GM12878 (cell line): ENCODE data around the gene ROCK1. TPM values are rescaled to one million over a fixed set of nuclear protein-coding genes. Genes with fewer than 3 reads are reported as not detected.

Experiments used
- ASH2L ChIP-seq: fragments of 300-600, 200-600 bp; sonication (generic); IDR thresholded peaks from 2 replicates; pipeline ENCODE4 v1.6.1; 2017; ENCODE audit warnings: low read depth, mild to moderate bottlenecking, borderline replicate concordance
- BACH1 ChIP-seq: fragments of 450-650 bp; IDR thresholded peaks from 2 replicates; pipeline ENCODE4 v1.6.1; 2017; ENCODE audit warnings: mild to moderate bottlenecking, borderline replicate concordance
- BRCA1 ChIP-seq: IDR thresholded peaks from 2 replicates; pipeline ENCODE4 v1.6.1; 2011; ENCODE audit warnings: low read depth, low read length, improper control_type of control experiment
- GABPA ChIP-seq: IDR thresholded peaks from 2 replicates; pipeline ENCODE4 v1.6.1; 2014; ENCODE audit warnings: antibody characterized with exemption, low read depth, mild to moderate bottlenecking, inconsistent platforms
- GATAD2B ChIP-seq: fragments of 450-650 bp; conservative IDR thresholded peaks from 2 replicates; pipeline ENCODE4 v1.6.1; 2017; ENCODE audit warnings: low read depth, mild to moderate bottlenecking, moderate library complexity
- IRF4 ChIP-seq: IDR thresholded peaks from 2 replicates; pipeline ENCODE4 v1.6.1; 2011; ENCODE audit warnings: low read depth, low read length
- KLF5 ChIP-seq: fragments of 450-650 bp; IDR thresholded peaks from 2 replicates; pipeline ENCODE4 v1.6.1; 2014; ENCODE audit warnings: mild to moderate bottlenecking; ENCODE audit not compliant: partially characterized antibody
- MTA2 ChIP-seq: fragments of 450-650 bp; IDR thresholded peaks from 2 replicates; pipeline ENCODE4 v1.6.1; 2016; ENCODE audit warnings: low read depth, mild to moderate bottlenecking, moderate library complexity
- POLR2A ChIP-seq: IDR thresholded peaks from 2 replicates; pipeline ENCODE4 v1.6.1; 2011; ENCODE audit warnings: low read depth, mild to moderate bottlenecking, low read length
- POLR2AphosphoS2 ChIP-seq: IDR thresholded peaks from 2 replicates; pipeline ENCODE4 v1.6.1; 2011; ENCODE audit warnings: low read depth, mild to moderate bottlenecking, low read length, improper control_type of control experiment, moderate library complexity
- POLR2AphosphoS5 ChIP-seq: IDR thresholded peaks from 2 replicates; pipeline ENCODE4 v1.6.1; 2011; ENCODE audit warnings: mild to moderate bottlenecking, low read length, inconsistent platforms
- RAD21 ChIP-seq: IDR thresholded peaks from 2 replicates; pipeline ENCODE4 v1.6.1; 2011; ENCODE audit warnings: mild to moderate bottlenecking, low read depth, low read length, moderate library complexity; ENCODE audit not compliant: insufficient read depth
- RELA ChIP-seq: fragments of 450-650 bp; IDR thresholded peaks from 2 replicates; pipeline ENCODE4 v1.8.0; 2014; ENCODE audit warnings: borderline replicate concordance; ENCODE audit not compliant: partially characterized antibody
- SMAD1 ChIP-seq: fragments of 450-650 bp; IDR thresholded peaks from 2 replicates; pipeline ENCODE4 v1.6.1; 2018; ENCODE audit warnings: mild to moderate bottlenecking, low read depth; ENCODE audit not compliant: partially characterized antibody
- SUZ12 ChIP-seq: fragments of 200-600 bp; sonication (generic); IDR thresholded peaks from one replicate; pipeline ENCODE4 v1.6.1; 2018; ENCODE audit warnings: antibody characterized with exemption, mild to moderate bottlenecking; ENCODE audit not compliant: unreplicated experiment
- TAF1 ChIP-seq: IDR thresholded peaks from 2 replicates; pipeline ENCODE4 v1.6.1; 2011; ENCODE audit warnings: mild to moderate bottlenecking, low read depth, low read length, borderline replicate concordance
- TBL1XR1 ChIP-seq: IDR thresholded peaks from 2 replicates; pipeline ENCODE4 v1.6.1; 2012; ENCODE audit warnings: low read depth, low read length, improper control_type of control experiment
- TCF12 ChIP-seq: IDR thresholded peaks from 2 replicates; pipeline ENCODE4 v1.6.1; 2011; ENCODE audit warnings: low read depth, mild to moderate bottlenecking, low read length
- ZBED1 ChIP-seq: IDR thresholded peaks from 2 replicates; pipeline ENCODE4 v1.6.1; 2016; ENCODE audit warnings: borderline replicate concordance
- ZSCAN29 ChIP-seq: fragments of 450-650 bp; IDR thresholded peaks from 2 replicates; pipeline ENCODE4 v1.6.1; 2017; ENCODE audit warnings: mild to moderate bottlenecking, moderate library complexity
- polyA plus RNA-seq, 11 experiments: library from polyadenylated mRNA; depleted of rRNA in 4 of 11; unstranded in 6 of 11; stranded (reverse) in 5 of 11; fragments of >200 nt; fragmentation: Nextera tagmentation in 4 of 11; fragmentation: Illumina TruSeq in 1 of 11; extraction: Ambion mirVana in 4 of 11; extraction: Trizol in 1 of 11; gene quantifications; 1 replicate in 1 of 11; 2 replicates in 10 of 11; pipeline versions ENCODE4 v1.2.1 to v1.2.3, GENCODE V29; 2011 to 2016; ENCODE audit warnings: inconsistent platforms in 2 of 11, missing spikeins in 2 of 11, low read depth in 1 of 11
- total RNA-seq, 4 experiments: library from RNA; depleted of rRNA in 3 of 4; stranded (reverse); fragments of >200 nt in 3 of 4; fragmentation: Illumina TruSeq in 1 of 4; extraction: Trizol in 1 of 4; gene quantifications; 2 replicates each; pipeline versions ENCODE4 v1.2.1 to v1.2.3, GENCODE V29; 2013 to 2021
- TF ChIP-seq, protein P1 (sequence below): fragments of 450-650 bp; IDR thresholded peaks from 2 replicates; pipeline ENCODE4 v1.6.1; 2017; ENCODE audit warnings: mild to moderate bottlenecking, moderate library complexity

ROCK1 gene
- total and polyA plus RNA-seq, 10 of the 15 experiments (the other 5 are each of a cell fraction or from before 2014, with no cell fraction given): 14.8 to 46.6 (median 29.5) TPM

DNA sequence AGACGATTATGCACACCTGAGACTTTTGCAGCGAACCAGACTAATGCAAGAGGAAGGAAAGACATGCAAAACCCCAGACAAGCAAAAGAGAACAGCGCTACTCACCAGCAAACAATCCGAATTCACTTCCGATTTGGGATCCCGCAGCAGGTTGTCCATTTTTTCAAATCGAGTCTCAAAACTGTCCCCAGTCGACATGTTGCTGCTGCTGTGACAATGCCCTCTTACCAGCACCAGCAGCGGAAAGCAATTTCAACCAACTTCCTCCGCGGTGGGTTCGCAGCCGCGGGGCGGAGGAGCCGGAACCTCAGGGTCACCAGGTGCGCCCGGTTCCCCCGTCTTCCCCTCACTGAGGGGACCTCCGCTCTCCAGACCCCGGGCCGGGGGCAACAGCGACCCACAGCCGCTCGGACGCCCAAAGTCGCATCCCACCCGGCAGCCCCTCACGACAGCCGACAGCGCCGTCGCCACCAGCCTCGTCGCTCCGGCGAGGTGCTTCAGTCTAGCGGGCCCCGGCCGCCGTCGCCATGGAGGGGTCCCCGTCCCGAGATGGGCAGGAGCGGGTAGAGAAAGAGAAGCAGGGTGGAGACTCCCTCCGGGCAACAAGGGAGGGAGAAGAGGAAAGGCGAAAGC lies 784 bp downstream of the ROCK1 start (continued):
- TF ChIP-seq, protein P1, sequence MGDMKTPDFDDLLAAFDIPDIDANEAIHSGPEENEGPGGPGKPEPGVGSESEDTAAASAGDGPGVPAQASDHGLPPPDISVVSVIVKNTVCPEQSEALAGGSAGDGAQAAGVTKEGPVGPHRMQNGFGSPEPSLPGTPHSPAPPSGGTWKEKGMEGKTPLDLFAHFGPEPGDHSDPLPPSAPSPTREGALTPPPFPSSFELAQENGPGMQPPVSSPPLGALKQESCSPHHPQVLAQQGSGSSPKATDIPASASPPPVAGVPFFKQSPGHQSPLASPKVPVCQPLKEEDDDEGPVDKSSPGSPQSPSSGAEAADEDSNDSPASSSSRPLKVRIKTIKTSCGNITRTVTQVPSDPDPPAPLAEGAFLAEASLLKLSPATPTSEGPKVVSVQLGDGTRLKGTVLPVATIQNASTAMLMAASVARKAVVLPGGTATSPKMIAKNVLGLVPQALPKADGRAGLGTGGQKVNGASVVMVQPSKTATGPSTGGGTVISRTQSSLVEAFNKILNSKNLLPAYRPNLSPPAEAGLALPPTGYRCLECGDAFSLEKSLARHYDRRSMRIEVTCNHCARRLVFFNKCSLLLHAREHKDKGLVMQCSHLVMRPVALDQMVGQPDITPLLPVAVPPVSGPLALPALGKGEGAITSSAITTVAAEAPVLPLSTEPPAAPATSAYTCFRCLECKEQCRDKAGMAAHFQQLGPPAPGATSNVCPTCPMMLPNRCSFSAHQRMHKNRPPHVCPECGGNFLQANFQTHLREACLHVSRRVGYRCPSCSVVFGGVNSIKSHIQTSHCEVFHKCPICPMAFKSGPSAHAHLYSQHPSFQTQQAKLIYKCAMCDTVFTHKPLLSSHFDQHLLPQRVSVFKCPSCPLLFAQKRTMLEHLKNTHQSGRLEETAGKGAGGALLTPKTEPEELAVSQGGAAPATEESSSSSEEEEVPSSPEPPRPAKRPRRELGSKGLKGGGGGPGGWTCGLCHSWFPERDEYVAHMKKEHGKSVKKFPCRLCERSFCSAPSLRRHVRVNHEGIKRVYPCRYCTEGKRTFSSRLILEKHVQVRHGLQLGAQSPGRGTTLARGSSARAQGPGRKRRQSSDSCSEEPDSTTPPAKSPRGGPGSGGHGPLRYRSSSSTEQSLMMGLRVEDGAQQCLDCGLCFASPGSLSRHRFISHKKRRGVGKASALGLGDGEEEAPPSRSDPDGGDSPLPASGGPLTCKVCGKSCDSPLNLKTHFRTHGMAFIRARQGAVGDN: no peak
- TF ChIP-seq RELA (peak; percentile 28), POLR2AphosphoS2 (no peak; the same call in 1 of the 2 replicates), TBL1XR1 (no peak), KLF5 (peak; percentile 70), RAD21 (no peak), BACH1 (0 out of 2 replicates have a peak, but pooled peaks have one; percentile 25), SUZ12 (no peak), TAF1 (peak; percentile 52; the same call in 1 of the 2 replicates), POLR2A (peak; percentile 35; the same call in 1 of the 2 replicates), SMAD1 (no peak), TCF12 (no peak), BRCA1 (no peak), ASH2L (peak; percentile 44; the same call in 1 of the 2 replicates), ZSCAN29 (peak; percentile 97), ZBED1 (no peak), GATAD2B (peak; percentile 55; the same call in 1 of the 2 replicates), POLR2AphosphoS5 (no peak), GABPA (no peak; the same call in 1 of the 2 replicates), IRF4 (no peak), MTA2 (0 out of 2 replicates have a peak, but pooled peaks have one; percentile 19)
